ENCODE results near the gene HIVEP3.

- no peak for TF ChIP-seq CTCF (IDR thresholded peaks at IDR 0.05)
- TF ChIP-seq POLR2A (IDR thresholded peaks at IDR 0.05), result no peak
- TF ChIP-seq POLR2AphosphoS5 (IDR thresholded peaks at IDR 0.05), result no peak
- no peak for TF ChIP-seq EP300 (IDR thresholded peaks at IDR 0.05)
Observed at GRCh38 chr1:41504114-41505035, 414.3 kb downstream of the HIVEP3 start.
